ENCODE results near the gene SNX13. TPM values are rescaled to one million over a fixed set of nuclear protein-coding genes. Genes with fewer than 3 reads are reported as not detected.
"Not testable (repeated sequence)": the region's sequence is repeated elsewhere in the genome, so short reads cannot be mapped to it uniquely, and the experiment has no call there.

The SNX13 gene
- polyA plus RNA-seq, 1 experiment = 7.7 TPM

DNA sequence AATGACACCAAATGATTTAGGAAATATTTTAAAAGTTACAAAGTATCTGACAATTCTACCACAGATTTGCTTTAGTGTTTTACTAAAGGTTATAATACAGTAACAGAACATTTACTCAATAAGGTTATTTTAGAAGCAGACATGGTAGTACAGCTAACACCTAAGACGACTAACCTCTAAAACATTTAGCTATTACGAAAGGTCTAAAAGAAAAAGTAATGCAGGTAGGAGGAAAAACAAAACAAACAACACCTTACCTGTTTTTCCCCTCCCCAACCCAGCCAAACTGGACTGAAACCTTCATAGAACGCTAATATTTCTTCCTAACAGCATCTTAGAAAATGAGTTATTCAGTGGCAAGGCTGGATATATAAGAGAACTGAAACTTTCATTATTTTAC is 111.3 kb downstream of the SNX13 start:
- ChIA-PET CTCF (no interaction called here), POLR2A (no interaction called here)
- no peaks in the 10 kb centered on the region for H3K27me3 ChIP-seq (ENCODE audit: control insufficient read depth, insufficient read depth, low read length)
- DNase-seq (ENCODE audit: low read depth) = no peak
- H3K36me3 ChIP-seq (ENCODE audit: control insufficient read depth, insufficient read depth, low read length) = no peaks in the 10 kb centered on the region
- H3K4me3 ChIP-seq (ENCODE audit: low read depth, low read length) = no peak overlapping the region
- TF ChIP-seq, protein P1, sequence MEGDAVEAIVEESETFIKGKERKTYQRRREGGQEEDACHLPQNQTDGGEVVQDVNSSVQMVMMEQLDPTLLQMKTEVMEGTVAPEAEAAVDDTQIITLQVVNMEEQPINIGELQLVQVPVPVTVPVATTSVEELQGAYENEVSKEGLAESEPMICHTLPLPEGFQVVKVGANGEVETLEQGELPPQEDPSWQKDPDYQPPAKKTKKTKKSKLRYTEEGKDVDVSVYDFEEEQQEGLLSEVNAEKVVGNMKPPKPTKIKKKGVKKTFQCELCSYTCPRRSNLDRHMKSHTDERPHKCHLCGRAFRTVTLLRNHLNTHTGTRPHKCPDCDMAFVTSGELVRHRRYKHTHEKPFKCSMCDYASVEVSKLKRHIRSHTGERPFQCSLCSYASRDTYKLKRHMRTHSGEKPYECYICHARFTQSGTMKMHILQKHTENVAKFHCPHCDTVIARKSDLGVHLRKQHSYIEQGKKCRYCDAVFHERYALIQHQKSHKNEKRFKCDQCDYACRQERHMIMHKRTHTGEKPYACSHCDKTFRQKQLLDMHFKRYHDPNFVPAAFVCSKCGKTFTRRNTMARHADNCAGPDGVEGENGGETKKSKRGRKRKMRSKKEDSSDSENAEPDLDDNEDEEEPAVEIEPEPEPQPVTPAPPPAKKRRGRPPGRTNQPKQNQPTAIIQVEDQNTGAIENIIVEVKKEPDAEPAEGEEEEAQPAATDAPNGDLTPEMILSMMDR (IDR thresholded peaks at IDR 0.05; ENCODE audit: insufficient read depth, low read depth, low read length) = no peak

DNA sequence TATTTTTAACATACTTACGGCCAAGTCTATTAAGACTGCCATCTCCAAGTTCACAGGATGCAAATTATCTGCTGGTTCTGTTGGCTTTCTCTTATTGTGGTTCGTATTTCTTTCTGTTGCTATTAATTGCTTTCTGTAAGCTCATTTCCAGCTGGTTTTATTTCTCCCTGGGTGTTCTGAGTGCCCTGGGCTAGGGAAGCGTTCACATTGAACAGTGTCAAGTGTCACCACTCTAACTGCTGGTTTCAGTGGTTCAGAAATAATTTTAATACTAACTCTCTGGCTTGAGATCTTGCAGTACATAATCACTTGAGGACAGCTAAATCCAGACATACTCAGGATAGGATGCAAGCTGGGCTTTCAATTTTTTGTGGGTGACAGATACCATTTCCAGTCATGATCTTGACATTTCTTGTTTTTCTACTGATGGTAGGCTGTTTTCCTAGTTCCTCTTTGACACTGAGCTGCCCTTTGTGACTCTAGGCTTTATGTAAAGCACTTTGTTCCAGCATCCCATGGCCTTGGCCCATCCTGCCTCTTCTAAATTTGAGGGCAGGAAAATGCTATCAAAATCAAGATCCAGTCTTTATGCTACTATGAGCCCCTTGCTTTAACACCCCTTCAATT is 117.6 kb downstream of the SNX13 start:
- DNase-seq (ENCODE audit: low read depth) = no peak
- Histone ChIP-seq H3K27me3 (ENCODE audit: control insufficient read depth, insufficient read depth, low read length) (no peaks in the 10 kb centered on the region), H3K4me3 (ENCODE audit: low read depth, low read length) (no peak overlapping the region), H3K36me3 (ENCODE audit: control insufficient read depth, insufficient read depth, low read length) (no peaks in the 10 kb centered on the region)
- TF ChIP-seq, protein P1 (IDR thresholded peaks at IDR 0.05; ENCODE audit: insufficient read depth, low read depth, low read length) = no peak
- POLR2A ChIA-PET = no interaction called here
- CTCF ChIA-PET = no interaction called here

DNA sequence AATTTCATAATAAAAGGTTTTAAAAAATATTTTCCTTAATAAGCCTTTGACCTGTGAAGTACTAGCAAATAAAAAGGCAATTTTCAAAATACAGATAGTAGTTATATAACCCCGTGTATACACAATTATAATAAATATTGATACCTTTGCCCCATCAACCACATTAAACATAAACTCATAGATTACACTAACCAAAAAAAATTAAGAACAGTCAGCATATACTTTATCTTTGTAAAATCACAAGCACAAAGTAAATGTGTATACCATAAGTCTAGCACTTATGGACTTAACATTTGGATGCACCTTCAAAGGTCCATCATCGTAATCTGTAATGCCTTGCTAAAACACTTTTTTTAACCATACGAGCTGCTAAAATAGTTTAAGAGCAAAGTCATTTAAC is 123.4 kb downstream of the SNX13 start:
- no peak overlapping the region for H3K4me3 ChIP-seq (ENCODE audit: low read depth, low read length)
- ChIA-PET CTCF (no interaction called here), POLR2A (no interaction called here)
- DNase-seq (ENCODE audit: low read depth) = no peak
- TF ChIP-seq, protein P1 (IDR thresholded peaks at IDR 0.05; ENCODE audit: insufficient read depth, low read depth, low read length) = no peak
- peaks cover 2% of the 10 kb centered on the region; the same call in 1 of the 2 replicates for H3K36me3 ChIP-seq (ENCODE audit: control insufficient read depth, insufficient read depth, low read length)
- no peaks in the 10 kb centered on the region for H3K27me3 ChIP-seq (ENCODE audit: control insufficient read depth, insufficient read depth, low read length)

DNA sequence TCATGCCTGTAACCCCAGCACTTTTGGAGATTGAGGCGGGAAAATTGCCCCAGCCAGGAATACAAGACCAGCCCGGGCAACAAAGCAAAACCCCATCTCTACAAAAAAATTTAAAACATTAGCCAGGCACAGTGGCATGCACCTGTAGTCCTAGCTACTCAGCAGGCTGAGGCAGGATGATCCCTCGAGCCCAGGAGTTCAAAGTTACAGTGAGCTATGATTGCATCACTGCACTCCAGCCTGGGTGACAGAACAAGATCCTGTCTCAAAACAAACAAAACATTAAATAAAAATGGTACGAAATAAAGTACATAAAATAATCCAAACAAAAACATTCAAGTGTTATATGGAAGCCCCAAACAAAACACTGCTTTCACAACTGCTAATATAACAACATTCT is 125.0 kb downstream of the SNX13 start:
- ChIA-PET POLR2A (no interaction called here), CTCF (interaction anchor here (1.3 to 1.5 kb wide), 2 partner anchors 9 to 40 kb away, joined by 3 to 4 read pairs; no protein-coding TSS in a partner anchor)
- TF ChIP-seq, protein P1 (IDR thresholded peaks at IDR 0.05; ENCODE audit: insufficient read depth, low read depth, low read length) = no peak
- Histone ChIP-seq H3K4me3 (ENCODE audit: low read depth, low read length) (no peak overlapping the region), H3K27me3 (ENCODE audit: control insufficient read depth, insufficient read depth, low read length) (no peaks in the 10 kb centered on the region), H3K36me3 (ENCODE audit: control insufficient read depth, insufficient read depth, low read length) (peaks cover 2% of the 10 kb centered on the region; the same call in 1 of the 2 replicates)
- DNase-seq (ENCODE audit: low read depth) = no peak

DNA sequence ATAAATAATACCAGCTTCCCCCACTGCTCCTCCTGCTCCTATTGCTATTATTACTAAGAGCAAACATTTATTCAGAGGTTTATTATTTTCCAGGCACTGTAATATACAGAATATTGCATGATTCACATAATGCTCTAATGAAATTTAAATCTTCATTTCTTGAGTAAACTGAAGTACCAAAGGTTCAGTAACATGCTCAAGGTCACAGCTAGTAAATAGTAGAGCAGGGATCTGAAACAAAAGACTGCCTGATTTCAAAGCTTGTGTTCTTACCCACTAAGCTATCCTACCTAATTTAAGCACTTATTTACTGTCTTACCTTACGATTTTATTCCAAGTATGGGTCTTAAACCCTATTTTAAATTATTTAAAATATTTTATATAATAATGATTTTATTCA is 126.2 kb downstream of the SNX13 start:
- peaks cover 2% of the 10 kb centered on the region; the same call in 1 of the 2 replicates for H3K36me3 ChIP-seq (ENCODE audit: control insufficient read depth, insufficient read depth, low read length)
- no peaks in the 10 kb centered on the region for H3K27me3 ChIP-seq (ENCODE audit: control insufficient read depth, insufficient read depth, low read length)
- no peak overlapping the region for H3K4me3 ChIP-seq (ENCODE audit: low read depth, low read length)
- TF ChIP-seq, protein P1 (IDR thresholded peaks at IDR 0.05; ENCODE audit: insufficient read depth, low read depth, low read length) = no peak
- ChIA-PET CTCF (no interaction called here), POLR2A (no interaction called here)
- no peak for DNase-seq (ENCODE audit: low read depth)

DNA sequence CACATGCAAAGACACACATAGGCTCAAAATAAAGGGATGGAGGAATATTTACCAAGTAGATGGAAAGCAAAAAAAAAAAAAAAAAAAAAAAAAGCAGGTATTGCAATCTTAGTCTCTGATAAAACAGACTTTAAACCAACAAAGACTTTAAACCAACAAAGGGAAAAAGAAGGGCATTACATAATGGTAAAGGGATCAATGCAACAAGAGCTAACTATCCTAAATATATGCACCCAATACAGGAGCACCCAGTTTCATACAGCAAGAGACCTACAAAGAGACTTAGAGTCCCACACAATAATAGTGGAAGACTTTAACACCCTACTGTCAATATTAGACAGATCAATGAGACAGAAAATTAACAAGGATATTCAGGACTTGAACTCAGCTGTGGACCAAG is 131.1 kb downstream of the SNX13 start:
- H3K4me3 ChIP-seq (ENCODE audit: low read depth, low read length); DNase-seq (ENCODE audit: low read depth); H3K36me3 ChIP-seq (ENCODE audit: control insufficient read depth, insufficient read depth, low read length); POLR2A ChIA-PET; CTCF ChIA-PET; H3K27me3 ChIP-seq (ENCODE audit: control insufficient read depth, insufficient read depth, low read length): not testable (repeated sequence)
